EH (cell line): ENCODE data around the gene PEX7.
"Not testable (repeated sequence)": the region's sequence is repeated elsewhere in the genome, so short reads cannot be mapped to it uniquely, and the experiment has no call there.

Experiments used
- DNase-seq: peaks from one replicate; pipeline ENCODE4 v3.0.0-alpha.2; 2015; ENCODE audit warnings: low read depth

PEX7 gene

GRCh38 chr6:136790411-136791295, 31.7 kb upstream of the PEX7 start:
- DNase-seq = no peak

GRCh38 chr6:136791296-136792094, 30.9 kb upstream of the PEX7 start:
- DNase-seq = peak; percentile 57

GRCh38 chr6:136792095-136792409, 30.3 kb upstream of the PEX7 start:
- DNase-seq = no peak

- peak; percentile 88 for DNase-seq
Measured at GRCh38 chr6:136792410-136793262, 29.8 kb upstream of the PEX7 start, which contains the start of gene MAP3K5. TSS of gene MAP3K5 (minus strand) at chr6:136792477. CDS start at chr6:136792157, 320 bp downstream.

- DNase-seq = no peak
Measured at GRCh38 chr6:136793363-136793762, 29.0 kb upstream of the PEX7 start.

- no peak for DNase-seq
Measured at GRCh38 chr6:136795386-136795785, 27.0 kb upstream of the PEX7 start.

GRCh38 chr6:136795996-136796395, 26.4 kb upstream of the PEX7 start:
- peak; percentile 35 for DNase-seq

GRCh38 chr6:136798044-136798443, 24.3 kb upstream of the PEX7 start:
- peak; percentile 16 for DNase-seq

GRCh38 chr6:136801581-136801980, 20.8 kb upstream of the PEX7 start:
- no peak for DNase-seq

- DNase-seq = no peak
Measured at GRCh38 chr6:136803608-136804007, 18.8 kb upstream of the PEX7 start.

GRCh38 chr6:136809091-136809860, 13.1 kb upstream of the PEX7 start:
- DNase-seq = no peak

- peak; percentile 18 for DNase-seq
Measured at GRCh38 chr6:136811272-136811671, 11.1 kb upstream of the PEX7 start.

GRCh38 chr6:136812174-136812573, 10.2 kb upstream of the PEX7 start:
- DNase-seq = peak; percentile 41

- not testable (repeated sequence) for DNase-seq
Measured at GRCh38 chr6:136815608-136816007, 6.8 kb upstream of the PEX7 start.

- DNase-seq = no peak
Measured at GRCh38 chr6:136816656-136817055, 5.7 kb upstream of the PEX7 start.

- no peak for DNase-seq
Measured at GRCh38 chr6:136820561-136820960, 1.8 kb upstream of the PEX7 start.

GRCh38 chr6:136822046-136822375, 381 bp upstream of the PEX7 start:
- DNase-seq = no peak

GRCh38 chr6:136823128-136823660, 802 bp downstream of the PEX7 start:
- no peak for DNase-seq

GRCh38 chr6:136826216-136826615, 3.8 kb downstream of the PEX7 start:
- DNase-seq = no peak

- DNase-seq = no peak
Measured at GRCh38 chr6:136831873-136832562, 9.6 kb downstream of the PEX7 start.
